Activated naive CD8-positive, alpha-beta T cell treated with anti-CD3 and anti-CD28 coated beads for 36 hours (primary cell): ENCODE data around the gene MRPS16. TPM values are rescaled to one million over a fixed set of nuclear protein-coding genes. Genes with fewer than 3 reads are reported as not detected.

Experiments used
- DNase-seq: peaks from one replicate; pipeline ENCODE4 v3.0.0; 2021
- H3K27ac Mint-ChIP-seq: one replicate; pipeline ENCODE4 v1.8.0; 2022; ENCODE audit warnings: mild to moderate bottlenecking, moderate library complexity, mixed read lengths
- H3K27me3 Mint-ChIP-seq: one replicate; pipeline ENCODE4 v1.8.0; 2022; ENCODE audit warnings: mild to moderate bottlenecking, mixed read lengths
- H3K36me3 Mint-ChIP-seq: one replicate; pipeline ENCODE4 v1.8.0; 2021; ENCODE audit warnings: mild to moderate bottlenecking, mixed read lengths
- H3K4me1 Mint-ChIP-seq: one replicate; pipeline ENCODE4 v1.8.0; 2021; ENCODE audit warnings: mixed read lengths
- H3K4me3 Mint-ChIP-seq: one replicate; pipeline ENCODE4 v1.8.0; 2022; ENCODE audit warnings: mild to moderate bottlenecking, moderate library complexity, mixed read lengths
- H3K9me3 Mint-ChIP-seq: one replicate; pipeline ENCODE4 v1.8.0; 2022; ENCODE audit warnings: mixed read lengths
- total RNA-seq, 2 experiments: library from RNA; stranded (reverse); gene quantifications; one replicate each; pipeline ENCODE4 v1.2.3, GENCODE V29; 2021

Gene MRPS16
- total RNA-seq, 2 experiments from 2014 or later: 143 to 155 TPM

DNA sequence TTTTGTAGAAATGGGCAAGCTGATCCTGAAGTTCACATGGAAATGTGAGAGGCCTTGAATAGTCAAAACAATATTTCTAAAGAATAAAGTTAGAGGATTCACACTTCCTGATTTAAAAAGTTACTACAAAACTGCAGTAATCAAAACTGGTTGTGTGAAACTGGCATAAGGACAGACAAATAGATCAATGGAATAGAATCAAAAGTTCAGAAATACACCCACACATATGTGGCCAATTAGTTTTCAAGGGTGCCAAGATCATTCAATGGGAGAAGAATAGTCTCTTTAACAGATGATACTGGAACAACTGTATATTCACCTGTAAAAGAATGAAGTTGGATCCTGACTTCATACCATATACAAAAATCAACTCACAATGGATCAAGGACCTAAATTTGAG lies 33.1 kb downstream of the MRPS16 start:
- Mint-ChIP-seq H3K9me3 (no peaks in the 10 kb centered on the region), H3K4me3 (no peak overlapping the region), H3K36me3 (peaks cover 26% of the 10 kb centered on the region), H3K4me1 (peaks cover 5% of the 10 kb centered on the region), H3K27me3 (no peaks in the 10 kb centered on the region), H3K27ac (no peak overlapping the region)
- DNase-seq: no peak

GRCh38 chr10:73218431-73219191 lies 33.8 kb downstream of the MRPS16 start:
- no peaks in the 10 kb centered on the region for H3K27me3 Mint-ChIP-seq
- peaks cover 30% of the 10 kb centered on the region for H3K36me3 Mint-ChIP-seq
- no peaks in the 10 kb centered on the region for H3K9me3 Mint-ChIP-seq
- peaks cover 5% of the 10 kb centered on the region for H3K4me1 Mint-ChIP-seq
- no peak for DNase-seq
- H3K27ac Mint-ChIP-seq: no peak overlapping the region
- H3K4me3 Mint-ChIP-seq: no peak overlapping the region

DNA sequence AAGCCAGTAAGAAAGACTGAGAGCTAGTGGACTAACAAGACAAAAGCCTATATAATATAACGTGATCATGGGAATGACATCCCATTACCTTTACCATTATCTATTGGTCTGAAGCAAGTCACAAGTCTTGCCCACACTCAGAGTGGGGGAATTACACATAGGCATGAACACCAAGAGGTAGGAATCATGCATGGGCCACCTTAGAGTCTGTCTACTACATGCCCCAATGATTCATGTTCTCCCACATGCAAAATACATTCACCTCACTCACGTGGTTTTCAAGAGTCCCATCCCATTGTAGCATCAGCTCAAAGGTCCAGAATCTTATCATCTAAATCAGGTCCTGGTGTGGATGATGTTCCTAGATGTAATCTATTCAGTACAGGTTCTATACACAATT lies 34.8 kb downstream of the MRPS16 start:
- DNase-seq: no peak
- peaks cover 33% of the 10 kb centered on the region for H3K36me3 Mint-ChIP-seq
- no peak overlapping the region for H3K27ac Mint-ChIP-seq
- no peak overlapping the region for H3K4me3 Mint-ChIP-seq
- peaks cover 5% of the 10 kb centered on the region for H3K4me1 Mint-ChIP-seq
- no peaks in the 10 kb centered on the region for H3K9me3 Mint-ChIP-seq
- no peaks in the 10 kb centered on the region for H3K27me3 Mint-ChIP-seq

- Mint-ChIP-seq H3K4me1 (peaks cover 6% of the 10 kb centered on the region), H3K4me3 (no peak overlapping the region), H3K9me3 (no peaks in the 10 kb centered on the region), H3K27me3 (no peaks in the 10 kb centered on the region), H3K27ac (no peak overlapping the region), H3K36me3 (peaks cover 30% of the 10 kb centered on the region)
- no peak for DNase-seq
Measured at GRCh38 chr10:73215749-73216148, 36.7 kb downstream of the MRPS16 start.

DNA sequence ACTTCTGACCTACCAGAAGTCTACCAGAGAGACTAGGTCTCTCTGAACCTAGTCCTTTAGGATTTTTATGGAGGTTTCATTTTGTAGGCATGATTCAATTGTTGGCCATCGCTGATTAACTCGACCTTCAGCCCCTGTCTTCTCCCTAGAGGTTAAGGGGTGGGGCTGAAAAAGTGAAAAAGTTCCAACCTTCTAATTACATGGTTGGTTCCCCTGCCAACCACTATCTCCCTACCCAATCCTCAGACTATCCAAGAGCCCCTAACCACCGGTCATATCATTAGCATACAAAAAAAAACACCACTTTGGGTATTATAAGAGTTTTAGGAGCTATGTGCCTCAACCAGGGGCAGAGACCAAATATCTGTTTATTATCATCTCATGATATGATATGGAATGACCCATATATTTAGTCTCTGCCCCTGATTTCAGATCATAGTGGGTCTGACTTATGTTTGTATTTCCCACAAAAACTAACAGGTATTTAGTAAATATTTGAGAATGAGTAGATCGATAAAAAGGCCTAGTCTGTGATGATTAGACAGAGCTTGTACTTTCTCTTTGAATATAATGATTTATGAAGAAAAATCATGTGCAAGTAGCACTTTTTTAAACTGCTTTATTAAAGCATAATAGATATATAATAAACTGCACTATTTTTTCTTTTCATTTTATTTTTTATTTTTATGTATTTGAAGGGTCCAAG lies 41.2 kb downstream of the MRPS16 start:
- H3K36me3 Mint-ChIP-seq: peaks cover 20% of the 10 kb centered on the region
- H3K9me3 Mint-ChIP-seq: no peaks in the 10 kb centered on the region
- H3K4me3 Mint-ChIP-seq: no peak overlapping the region
- H3K27ac Mint-ChIP-seq: no peak overlapping the region
- H3K27me3 Mint-ChIP-seq: no peaks in the 10 kb centered on the region
- peaks cover 2% of the 10 kb centered on the region for H3K4me1 Mint-ChIP-seq
- no peak for DNase-seq

DNA sequence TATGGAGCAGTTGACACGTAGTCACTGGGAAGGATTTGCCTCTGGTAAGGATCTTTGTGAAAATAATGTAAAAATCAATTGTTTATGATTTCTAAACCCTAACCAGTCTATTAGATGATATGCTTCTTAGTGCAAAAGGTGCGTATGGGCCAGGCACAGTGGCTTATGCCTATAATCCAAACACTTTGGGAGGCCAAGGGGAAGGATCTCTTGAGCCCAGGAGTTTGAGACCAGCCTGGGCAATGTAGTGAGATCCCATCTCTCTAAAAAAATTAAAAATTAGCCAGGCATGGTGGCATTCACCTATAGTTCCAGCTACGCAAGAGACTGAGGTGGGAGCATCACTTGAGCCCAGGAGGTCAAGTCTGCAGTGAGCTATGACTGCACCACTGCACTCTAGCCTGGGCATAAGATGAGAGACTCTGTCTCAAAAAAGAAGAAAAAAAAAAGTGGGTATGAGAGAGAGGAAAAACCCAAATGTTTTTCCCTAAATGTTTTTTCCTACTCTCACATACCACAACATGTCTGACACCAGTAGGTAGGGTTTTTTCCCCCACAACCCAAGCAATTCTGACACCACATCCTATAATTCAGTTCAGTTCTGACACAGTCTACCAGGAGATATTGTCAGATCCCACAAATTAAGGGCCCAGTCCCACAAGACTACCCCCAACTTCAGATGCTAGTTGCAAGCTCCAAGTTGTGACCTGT lies 41.9 kb downstream of the MRPS16 start:
- peaks cover 2% of the 10 kb centered on the region for H3K4me1 Mint-ChIP-seq
- no peak overlapping the region for H3K27ac Mint-ChIP-seq
- DNase-seq: no peak
- H3K27me3 Mint-ChIP-seq: no peaks in the 10 kb centered on the region
- H3K4me3 Mint-ChIP-seq: no peak overlapping the region
- H3K36me3 Mint-ChIP-seq: peaks cover 22% of the 10 kb centered on the region
- peaks cover 5% of the 10 kb centered on the region for H3K9me3 Mint-ChIP-seq

GRCh38 chr10:73209705-73210104 lies 42.7 kb downstream of the MRPS16 start:
- Mint-ChIP-seq H3K27ac (no peak overlapping the region), H3K9me3 (peaks cover 5% of the 10 kb centered on the region)

DNA sequence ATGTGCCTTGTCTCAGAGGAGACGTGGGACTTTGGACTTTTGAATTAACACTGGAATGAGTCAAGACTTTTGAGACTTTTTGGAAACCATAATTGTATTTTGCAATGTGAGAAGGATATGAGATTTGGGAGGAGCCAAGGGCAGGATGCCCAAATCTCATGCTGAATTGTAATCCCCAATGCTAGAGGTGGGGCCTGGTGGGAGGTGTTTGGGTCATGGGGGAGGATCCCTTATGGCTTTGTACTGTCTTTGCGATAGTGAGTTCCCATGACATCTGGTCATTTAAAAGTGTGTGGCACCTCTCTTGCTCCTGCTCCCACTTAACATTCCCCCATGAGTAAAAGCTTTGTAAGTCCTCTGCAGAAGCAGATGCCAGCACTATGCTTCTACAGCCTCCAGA lies 44.6 kb downstream of the MRPS16 start:
- Mint-ChIP-seq H3K9me3 (peaks cover 5% of the 10 kb centered on the region), H3K4me3 (no peak overlapping the region), H3K4me1 (peaks cover 2% of the 10 kb centered on the region), H3K27me3 (no peaks in the 10 kb centered on the region), H3K36me3 (peaks cover 17% of the 10 kb centered on the region), H3K27ac (no peak overlapping the region)
- no peak for DNase-seq

More at GRCh38 chr10:73209705-73210104, 42.7 kb downstream of the MRPS16 start:
- H3K4me3 Mint-ChIP-seq: no peak overlapping the region
- DNase-seq: no peak
- peaks cover 24% of the 10 kb centered on the region for H3K36me3 Mint-ChIP-seq
- H3K27me3 Mint-ChIP-seq: no peaks in the 10 kb centered on the region
- peaks cover 2% of the 10 kb centered on the region for H3K4me1 Mint-ChIP-seq

DNA sequence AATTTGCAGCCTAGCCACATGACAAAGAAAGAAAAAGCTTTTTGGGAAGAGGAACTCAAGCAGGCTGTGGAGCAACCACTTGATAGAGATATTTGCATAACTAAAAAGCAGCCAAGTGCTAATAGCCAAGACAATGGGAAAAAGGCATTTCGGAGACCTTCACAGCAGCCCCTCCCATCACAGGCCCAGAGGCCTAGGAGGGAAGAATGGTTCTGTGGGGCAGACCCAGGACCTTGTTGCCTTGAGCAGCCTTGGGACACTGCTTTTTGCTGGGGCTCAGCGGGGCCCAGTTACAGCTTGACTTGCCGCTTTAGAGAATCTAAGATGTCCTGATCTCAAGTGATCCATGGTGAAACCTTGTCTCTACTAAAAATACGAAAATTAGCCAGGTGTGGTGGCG lies 46.1 kb downstream of the MRPS16 start:
- Mint-ChIP-seq H3K4me1 (peaks cover 2% of the 10 kb centered on the region), H3K27me3 (no peaks in the 10 kb centered on the region), H3K27ac (no peak overlapping the region), H3K9me3 (peaks cover 5% of the 10 kb centered on the region), H3K36me3 (peaks cover 14% of the 10 kb centered on the region), H3K4me3 (no peak overlapping the region)
- DNase-seq: no peak

GRCh38 chr10:73205890-73206289 lies 46.6 kb downstream of the MRPS16 start:
- Mint-ChIP-seq H3K27ac (no peak overlapping the region), H3K4me3 (no peak overlapping the region), H3K36me3 (peaks cover 14% of the 10 kb centered on the region), H3K27me3 (no peaks in the 10 kb centered on the region), H3K4me1 (peaks cover 2% of the 10 kb centered on the region), H3K9me3 (peaks cover 5% of the 10 kb centered on the region)
- no peak for DNase-seq

GRCh38 chr10:73205081-73205480 lies 47.4 kb downstream of the MRPS16 start:
- DNase-seq: no peak
- Mint-ChIP-seq H3K27ac (no peak overlapping the region), H3K36me3 (peaks cover 14% of the 10 kb centered on the region), H3K9me3 (peaks cover 5% of the 10 kb centered on the region), H3K27me3 (no peaks in the 10 kb centered on the region), H3K4me3 (no peak overlapping the region), H3K4me1 (no peaks in the 10 kb centered on the region)

Other genes with a start within 250 kb of the MRPS16 start
- 10 to 100 TPM; 44.5 to 45.4 TPM for gene P4HA1, start 155.8 kb downstream of the MRPS16 start, total RNA-seq
- 1 to 10 TPM; 1.2 to 1.4 TPM for gene NUDT13, start 142.2 kb downstream of the MRPS16 start, total RNA-seq
- gene ECD, start 84.6 kb downstream of the MRPS16 start, total RNA-seq: 10 to 100 TPM; 39.2 to 39.8 TPM
- 10 to 100 TPM; 11.1 to 12.6 TPM for gene FAM149B1, start 84.5 kb downstream of the MRPS16 start, total RNA-seq
- 10 to 100 TPM; 65.0 to 65.5 TPM for gene DNAJC9, start 5.4 kb downstream of the MRPS16 start, total RNA-seq
- gene CFAP70, start 106.2 kb upstream of the MRPS16 start, total RNA-seq: under 1 TPM; 0.58 to 0.60 TPM
- 100 to 1,000 TPM; 120 to 126 TPM for gene ANXA7, start 161.4 kb upstream of the MRPS16 start, total RNA-seq
- 1 to 10 TPM in 1 of 2 experiments, under 1 TPM in 1; 0.94 to 1.4 TPM for gene MSS51, start 180.9 kb upstream of the MRPS16 start, total RNA-seq
- 10 to 100 TPM; 37.7 to 38.9 TPM for gene PPP3CB, start 243.4 kb upstream of the MRPS16 start, total RNA-seq